Gastroesophageal sphincter (tissue), 3 donors: ENCODE data around the gene KIRREL1.

Experiments used
- POLR2AphosphoS5 ChIP-seq: sonication (generic); formaldehyde crosslinking; IDR thresholded peaks from one replicate; pipeline ENCODE4 v1.6.1; 2017; ENCODE audit warnings: antibody characterized with exemption
- TF ChIP-seq, protein P1 (sequence below), 4 experiments: fragments of 200-600 bp in 2 of 4; fragments of 450-650 bp in 2 of 4; sonication (generic) in 1 of 4; IDR thresholded peaks; one replicate each; pipeline ENCODE4 v1.5.1; 2017 to 2019; ENCODE audit warnings: antibody characterized with exemption in 4 of 4, mild to moderate bottlenecking in 2 of 4, moderate library complexity in 2 of 4

DNA sequence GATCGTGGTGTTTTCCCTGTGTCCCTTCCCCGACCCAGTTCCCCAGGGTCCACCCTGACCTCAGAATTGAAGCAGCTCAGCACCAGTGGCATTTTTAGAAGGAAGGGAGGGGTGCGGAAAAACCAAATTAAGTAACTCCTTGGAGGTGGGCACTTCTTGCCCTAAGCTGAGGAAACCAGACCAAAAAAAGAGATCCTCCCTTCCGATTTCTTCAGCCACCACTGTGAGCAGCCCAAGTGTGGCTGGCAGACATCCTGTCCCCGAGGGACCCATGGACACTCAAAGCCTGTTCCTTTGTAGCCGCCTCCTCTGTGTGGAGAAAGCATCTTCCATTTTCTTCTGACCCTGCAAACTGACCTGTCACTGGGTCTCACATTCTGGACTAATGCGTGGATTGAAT, 31.3 kb downstream of the KIRREL1 start:
- TF ChIP-seq, protein P1, sequence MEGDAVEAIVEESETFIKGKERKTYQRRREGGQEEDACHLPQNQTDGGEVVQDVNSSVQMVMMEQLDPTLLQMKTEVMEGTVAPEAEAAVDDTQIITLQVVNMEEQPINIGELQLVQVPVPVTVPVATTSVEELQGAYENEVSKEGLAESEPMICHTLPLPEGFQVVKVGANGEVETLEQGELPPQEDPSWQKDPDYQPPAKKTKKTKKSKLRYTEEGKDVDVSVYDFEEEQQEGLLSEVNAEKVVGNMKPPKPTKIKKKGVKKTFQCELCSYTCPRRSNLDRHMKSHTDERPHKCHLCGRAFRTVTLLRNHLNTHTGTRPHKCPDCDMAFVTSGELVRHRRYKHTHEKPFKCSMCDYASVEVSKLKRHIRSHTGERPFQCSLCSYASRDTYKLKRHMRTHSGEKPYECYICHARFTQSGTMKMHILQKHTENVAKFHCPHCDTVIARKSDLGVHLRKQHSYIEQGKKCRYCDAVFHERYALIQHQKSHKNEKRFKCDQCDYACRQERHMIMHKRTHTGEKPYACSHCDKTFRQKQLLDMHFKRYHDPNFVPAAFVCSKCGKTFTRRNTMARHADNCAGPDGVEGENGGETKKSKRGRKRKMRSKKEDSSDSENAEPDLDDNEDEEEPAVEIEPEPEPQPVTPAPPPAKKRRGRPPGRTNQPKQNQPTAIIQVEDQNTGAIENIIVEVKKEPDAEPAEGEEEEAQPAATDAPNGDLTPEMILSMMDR (IDR thresholded peaks at IDR 0.05): no peak
- TF ChIP-seq POLR2AphosphoS5: no peak
